Lower leg skin (tissue), 4 donors: Measurements from ENCODE around the gene TNPO2. TPM values are rescaled to one million over a fixed set of nuclear protein-coding genes. Genes with fewer than 3 reads are reported as not detected.

Experiments used
- DNase-seq, 2 donors: peaks; one replicate each; pipeline ENCODE4 v3.0.0-alpha.2; 2019; ENCODE audit warnings: low spot score in 2 of 2
- H3K4me3 ChIP-seq: fragments of 200-600 bp; sonication (generic); 2 replicates; pipeline ENCODE4 v1.5.1; 2017; ENCODE audit warnings: mild to moderate bottlenecking, low read depth; ENCODE audit not compliant: poor library complexity, severe bottlenecking
- POLR2A ChIP-seq, 2 donors: fragments of 450-650 bp; IDR thresholded peaks; one replicate each; pipeline ENCODE4 v1.6.1; 2016 to 2017; ENCODE audit warnings: antibody characterized with exemption in 2 of 2, mild to moderate bottlenecking in 1 of 2, moderate library complexity in 1 of 2
- WGBS, 2 donors: methylation state at CpG; one replicate each; pipeline ENCODE4 v1.1.5; 2018; 5-methylcytosine and 5-hydroxymethylcytosine counted together
- intact Hi-C: fragments of 100-400 bp; cut with DNase I; formaldehyde crosslinking; loops from one replicate; pipeline ENCODE4 v1.15.0; 2023; ENCODE audit warnings: low total_unique reads
- total RNA-seq, 4 donors: library from RNA; depleted of rRNA; stranded (reverse); fragments of >200 nt; gene quantifications; one replicate each; pipeline ENCODE4 v1.1.0, GENCODE V29; 2016
- TF ChIP-seq, protein P1 (sequence below), 3 donors: fragments of 450-650 bp; IDR thresholded peaks; one replicate each; pipeline ENCODE4 v1.5.1; 2016; ENCODE audit warnings: antibody characterized with exemption in 3 of 3, mild to moderate bottlenecking in 3 of 3, moderate library complexity in 2 of 3

Gene TNPO2
- total RNA-seq, 4 donors from 2014 or later: 58.3 to 160 (median 89.9) TPM

DNA sequence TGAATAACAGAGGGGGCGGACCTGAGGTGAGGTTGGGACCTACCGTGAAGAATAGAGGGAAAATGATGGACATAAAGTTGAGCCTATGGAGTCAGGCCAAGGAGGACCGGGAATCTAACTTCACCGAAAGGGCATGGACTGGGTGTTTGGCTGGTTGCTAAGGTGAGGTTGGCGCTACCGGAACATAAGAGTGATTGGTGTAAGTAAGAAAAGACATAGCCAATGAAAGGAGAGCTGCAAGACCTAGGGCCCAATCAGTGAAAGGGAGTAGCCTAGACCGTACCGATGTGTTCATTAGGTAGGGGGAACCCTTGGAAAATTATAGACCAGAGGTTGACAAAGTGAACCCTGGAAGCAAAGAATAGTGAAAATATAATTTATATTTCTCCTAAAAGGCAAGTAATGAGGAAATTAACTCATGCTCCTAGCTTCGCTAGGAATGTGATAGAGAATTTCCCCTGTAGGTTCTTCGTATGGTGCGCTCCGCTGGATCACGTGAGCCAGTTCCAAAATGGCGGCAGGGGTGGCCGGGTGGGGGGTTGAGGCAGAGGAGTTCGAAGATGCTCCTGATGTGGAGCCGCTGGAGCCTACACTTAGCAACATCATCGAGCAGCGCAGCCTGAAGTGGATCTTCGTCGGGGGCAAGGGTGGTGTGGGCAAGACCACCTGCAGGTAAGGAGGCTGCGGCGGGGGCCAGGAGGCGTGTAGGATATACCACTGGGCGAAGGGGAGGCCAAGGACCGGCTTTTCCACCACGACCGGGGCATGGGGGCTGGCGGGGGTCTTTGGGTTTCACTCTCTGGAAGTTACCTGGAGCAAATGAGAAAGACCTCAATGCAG lies 13.5 kb upstream of the TNPO2 start, which contains the start of gene GET3:
GET3 (plus strand) TSS at position 503 of the 840 bp plus-strand sequence; CDS start at position 512, 9 bp downstream.
- no peak for TF ChIP-seq POLR2A (IDR thresholded peaks at IDR 0.05)
- TF ChIP-seq, protein P1, sequence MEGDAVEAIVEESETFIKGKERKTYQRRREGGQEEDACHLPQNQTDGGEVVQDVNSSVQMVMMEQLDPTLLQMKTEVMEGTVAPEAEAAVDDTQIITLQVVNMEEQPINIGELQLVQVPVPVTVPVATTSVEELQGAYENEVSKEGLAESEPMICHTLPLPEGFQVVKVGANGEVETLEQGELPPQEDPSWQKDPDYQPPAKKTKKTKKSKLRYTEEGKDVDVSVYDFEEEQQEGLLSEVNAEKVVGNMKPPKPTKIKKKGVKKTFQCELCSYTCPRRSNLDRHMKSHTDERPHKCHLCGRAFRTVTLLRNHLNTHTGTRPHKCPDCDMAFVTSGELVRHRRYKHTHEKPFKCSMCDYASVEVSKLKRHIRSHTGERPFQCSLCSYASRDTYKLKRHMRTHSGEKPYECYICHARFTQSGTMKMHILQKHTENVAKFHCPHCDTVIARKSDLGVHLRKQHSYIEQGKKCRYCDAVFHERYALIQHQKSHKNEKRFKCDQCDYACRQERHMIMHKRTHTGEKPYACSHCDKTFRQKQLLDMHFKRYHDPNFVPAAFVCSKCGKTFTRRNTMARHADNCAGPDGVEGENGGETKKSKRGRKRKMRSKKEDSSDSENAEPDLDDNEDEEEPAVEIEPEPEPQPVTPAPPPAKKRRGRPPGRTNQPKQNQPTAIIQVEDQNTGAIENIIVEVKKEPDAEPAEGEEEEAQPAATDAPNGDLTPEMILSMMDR (IDR thresholded peaks at IDR 0.05): no peak
- peak; percentile 97 for DNase-seq
- 0% methylated on average over 27 to 29 of the region's 29 CpGs for WGBS, 2 donors
- intact Hi-C loops: no loop called here
- peak within 1 kb of the TSS; percentile 67 for H3K4me3 ChIP-seq

GRCh38 chr19:12733369-12734214 lies 9.9 kb upstream of the TNPO2 start:
- TF ChIP-seq, protein P1 (IDR thresholded peaks at IDR 0.05): no peak
- H3K4me3 ChIP-seq: peak overlapping the region; percentile 55
- DNase-seq: no peak
- WGBS, 2 donors: 0 to 1% methylated on average over 15 of the region's 15 CpGs
- intact Hi-C loops: no loop called here

- H3K4me3 ChIP-seq: no peak overlapping the region
- no peak for DNase-seq
- TF ChIP-seq, protein P1 (IDR thresholded peaks at IDR 0.05): no peak
- no peak for TF ChIP-seq POLR2A (IDR thresholded peaks at IDR 0.05)
- intact Hi-C loops: no loop called here
- 90 to 91% methylated on average over 24 of the region's 24 CpGs for WGBS, 2 donors
These were observed 7.6 kb upstream of the TNPO2 start for GRCh38 chr19:12731337-12731736.

DNA sequence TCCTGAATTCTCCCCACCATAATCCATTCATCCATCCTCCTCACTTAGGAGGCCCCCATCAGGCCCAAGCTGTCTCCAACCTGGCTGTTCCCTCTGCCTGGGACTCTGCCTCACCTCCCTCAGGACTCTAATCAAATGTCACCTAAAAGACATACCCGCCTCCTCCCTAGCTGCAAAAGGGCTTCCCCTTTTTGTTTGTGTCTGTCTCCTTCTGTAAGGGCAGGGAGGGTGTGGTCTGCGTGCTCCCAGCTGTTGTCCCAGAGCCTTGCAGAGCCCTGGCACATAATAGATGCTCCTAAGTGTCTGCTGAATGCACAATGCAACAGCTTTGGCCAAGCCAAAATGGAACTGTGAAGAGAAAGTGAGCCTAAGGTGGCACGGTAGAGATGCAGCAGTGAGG lies 6.3 kb upstream of the TNPO2 start:
- no peak for DNase-seq
- intact Hi-C loops: no loop called here
- no peak for TF ChIP-seq POLR2A (IDR thresholded peaks at IDR 0.05)
- TF ChIP-seq, protein P1 (IDR thresholded peaks at IDR 0.05): no peak
- 72 to 73% methylated on average over 3 of the region's 3 CpGs for WGBS, 2 donors
- H3K4me3 ChIP-seq: no peak overlapping the region

GRCh38 chr19:12727745-12728433 lies 4.2 kb upstream of the TNPO2 start:
- intact Hi-C loops: no loop called here
- no peak for TF ChIP-seq POLR2A (IDR thresholded peaks at IDR 0.05)
- TF ChIP-seq, protein P1 (IDR thresholded peaks at IDR 0.05): no peak
- no peak overlapping the region for H3K4me3 ChIP-seq
- DNase-seq: no peak
- WGBS, 2 donors: 86 to 92% methylated on average over 9 of the region's 9 CpGs
